ENCODE data around the gene SMARCA2.

The SMARCA2 gene

GRCh38 chr9:2040828-2041227, 25.7 kb downstream of the SMARCA2 start:
- peaks cover 79% of the 10 kb centered on the region for H3K36me3 ChIP-seq (ENCODE audit: insufficient read depth, low read length)
- no peaks in the 10 kb centered on the region for H3K27me3 ChIP-seq (ENCODE audit: insufficient read depth, low read length, poor library complexity, severe bottlenecking)
- no peak overlapping the region for H2AFZ ChIP-seq (ENCODE audit: low read length)
- H3K4me2 ChIP-seq (ENCODE audit: low read depth, low read length, poor library complexity, severe bottlenecking), result no peak overlapping the region
- H3K79me2 ChIP-seq (ENCODE audit: insufficient read depth, low read length), result peaks cover 8% of the 10 kb centered on the region; the same call in 1 of the 2 replicates
- peaks cover 9% of the 10 kb centered on the region for H3K4me1 ChIP-seq (ENCODE audit: insufficient read depth, low read length, poor library complexity, severe bottlenecking)
- H3F3A ChIP-seq (ENCODE audit: low read depth), result no peaks in the 10 kb centered on the region
- no peaks in the 10 kb centered on the region for H3K9me2 ChIP-seq (replicated peaks; ENCODE audit: low read depth, low read length)
- peaks cover 10% of the 10 kb centered on the region for H4K20me1 ChIP-seq (ENCODE audit: insufficient read depth, low read length, poor library complexity, severe bottlenecking)
- H3K9me3 ChIP-seq (ENCODE audit: insufficient read depth, low read depth, low read length), result no peaks in the 10 kb centered on the region
- TF ChIP-seq, protein P1, sequence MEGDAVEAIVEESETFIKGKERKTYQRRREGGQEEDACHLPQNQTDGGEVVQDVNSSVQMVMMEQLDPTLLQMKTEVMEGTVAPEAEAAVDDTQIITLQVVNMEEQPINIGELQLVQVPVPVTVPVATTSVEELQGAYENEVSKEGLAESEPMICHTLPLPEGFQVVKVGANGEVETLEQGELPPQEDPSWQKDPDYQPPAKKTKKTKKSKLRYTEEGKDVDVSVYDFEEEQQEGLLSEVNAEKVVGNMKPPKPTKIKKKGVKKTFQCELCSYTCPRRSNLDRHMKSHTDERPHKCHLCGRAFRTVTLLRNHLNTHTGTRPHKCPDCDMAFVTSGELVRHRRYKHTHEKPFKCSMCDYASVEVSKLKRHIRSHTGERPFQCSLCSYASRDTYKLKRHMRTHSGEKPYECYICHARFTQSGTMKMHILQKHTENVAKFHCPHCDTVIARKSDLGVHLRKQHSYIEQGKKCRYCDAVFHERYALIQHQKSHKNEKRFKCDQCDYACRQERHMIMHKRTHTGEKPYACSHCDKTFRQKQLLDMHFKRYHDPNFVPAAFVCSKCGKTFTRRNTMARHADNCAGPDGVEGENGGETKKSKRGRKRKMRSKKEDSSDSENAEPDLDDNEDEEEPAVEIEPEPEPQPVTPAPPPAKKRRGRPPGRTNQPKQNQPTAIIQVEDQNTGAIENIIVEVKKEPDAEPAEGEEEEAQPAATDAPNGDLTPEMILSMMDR (conservative IDR thresholded peaks at IDR 0.05; ENCODE audit: low read length), result no peak
- TF ChIP-seq EZH2phosphoT487 (IDR thresholded peaks at IDR 0.05; ENCODE audit: borderline replicate concordance), result no peak
- no peak overlapping the region for H3K9ac ChIP-seq (ENCODE audit: low read depth, low read length, poor library complexity, severe bottlenecking)
- H3K4me3 ChIP-seq (ENCODE audit: low read length, poor library complexity, severe bottlenecking), result no peak overlapping the region

GRCh38 chr9:2041736-2042135, 26.6 kb downstream of the SMARCA2 start:
- Histone ChIP-seq H3F3A (ENCODE audit: low read depth) (no peaks in the 10 kb centered on the region), H3K9ac (ENCODE audit: low read depth, low read length, poor library complexity, severe bottlenecking) (no peak overlapping the region), H3K9me2 (replicated peaks; ENCODE audit: low read depth, low read length) (no peaks in the 10 kb centered on the region), H3K9me3 (ENCODE audit: insufficient read depth, low read depth, low read length) (no peaks in the 10 kb centered on the region), H3K4me2 (ENCODE audit: low read depth, low read length, poor library complexity, severe bottlenecking) (no peak overlapping the region), H3K27me3 (ENCODE audit: insufficient read depth, low read length, poor library complexity, severe bottlenecking) (no peaks in the 10 kb centered on the region), H3K4me3 (ENCODE audit: low read length, poor library complexity, severe bottlenecking) (no peak overlapping the region), H2AFZ (ENCODE audit: low read length) (no peak overlapping the region), H4K20me1 (ENCODE audit: insufficient read depth, low read length, poor library complexity, severe bottlenecking) (peaks cover 10% of the 10 kb centered on the region), H3K4me1 (ENCODE audit: insufficient read depth, low read length, poor library complexity, severe bottlenecking) (peaks cover 9% of the 10 kb centered on the region), H3K36me3 (ENCODE audit: insufficient read depth, low read length) (peaks cover 70% of the 10 kb centered on the region), H3K79me2 (ENCODE audit: insufficient read depth, low read length) (peaks cover 8% of the 10 kb centered on the region; the same call in 1 of the 2 replicates)
- TF ChIP-seq EZH2phosphoT487 (IDR thresholded peaks at IDR 0.05; ENCODE audit: borderline replicate concordance), result no peak
- TF ChIP-seq, protein P1 (conservative IDR thresholded peaks at IDR 0.05; ENCODE audit: low read length), result no peak

- Histone ChIP-seq H3K4me1 (ENCODE audit: insufficient read depth, low read length, poor library complexity, severe bottlenecking) (peaks cover 9% of the 10 kb centered on the region), H3K9ac (ENCODE audit: low read depth, low read length, poor library complexity, severe bottlenecking) (no peak overlapping the region), H3K27me3 (ENCODE audit: insufficient read depth, low read length, poor library complexity, severe bottlenecking) (no peaks in the 10 kb centered on the region), H4K20me1 (ENCODE audit: insufficient read depth, low read length, poor library complexity, severe bottlenecking) (peaks cover 5% of the 10 kb centered on the region), H3K9me2 (replicated peaks; ENCODE audit: low read depth, low read length) (no peaks in the 10 kb centered on the region), H3K4me3 (ENCODE audit: low read length, poor library complexity, severe bottlenecking) (no peak overlapping the region), H3F3A (ENCODE audit: low read depth) (no peaks in the 10 kb centered on the region), H3K36me3 (ENCODE audit: insufficient read depth, low read length) (peaks cover 66% of the 10 kb centered on the region), H2AFZ (ENCODE audit: low read length) (no peak overlapping the region), H3K4me2 (ENCODE audit: low read depth, low read length, poor library complexity, severe bottlenecking) (no peak overlapping the region), H3K79me2 (ENCODE audit: insufficient read depth, low read length) (no peaks in the 10 kb centered on the region), H3K9me3 (ENCODE audit: insufficient read depth, low read depth, low read length) (no peaks in the 10 kb centered on the region)
- no peak for TF ChIP-seq EZH2phosphoT487 (IDR thresholded peaks at IDR 0.05; ENCODE audit: borderline replicate concordance)
- TF ChIP-seq, protein P1 (conservative IDR thresholded peaks at IDR 0.05; ENCODE audit: low read length), result no peak
These were observed 28.1 kb downstream of the SMARCA2 start for GRCh38 chr9:2043243-2043642.
